Neutrophil (primary cell): ENCODE data around the gene MYO1H.

Experiments used
- H3K27ac ChIP-seq: fragments of 200-600 bp; sonication (generic); 2 replicates; pipeline ENCODE4 v1.5.1; 2016; ENCODE audit warnings: mild to moderate bottlenecking, moderate library complexity
- H3K27me3 ChIP-seq: fragments of 200-600 bp; sonication (generic); 2 replicates; pipeline ENCODE4 v1.6.0; 2016; ENCODE audit warnings: mild to moderate bottlenecking
- H3K36me3 ChIP-seq: fragments of 200-600 bp; sonication (generic); 2 replicates; pipeline ENCODE4 v1.5.1; 2017
- H3K4me1 ChIP-seq, 2 experiments: fragments of 200-600 bp in 1 of 2; sonication (generic) in 1 of 2; 1 replicate in 1 of 2; 2 replicates in 1 of 2; pipeline versions ENCODE4 v1.5.1 to v1.6.1; 2013 to 2016; ENCODE audit warnings: low read depth in 1 of 2, low read length in 1 of 2, mild to moderate bottlenecking in 1 of 2, moderate library complexity in 1 of 2; ENCODE audit not compliant: control insufficient read depth in 1 of 2, insufficient read depth in 1 of 2
- H3K4me3 ChIP-seq, 2 experiments: fragments of 200-600 bp in 1 of 2; sonication (generic) in 1 of 2; 1 replicate in 1 of 2; 2 replicates in 1 of 2; pipeline ENCODE4 v1.5.1; 2013 to 2016; ENCODE audit warnings: low read depth in 1 of 2, low read length in 1 of 2, mild to moderate bottlenecking in 1 of 2, moderate library complexity in 1 of 2
- H3K9me3 ChIP-seq: fragments of 200-600 bp; sonication (generic); 2 replicates; pipeline ENCODE4 v1.5.1; 2016
- TF ChIP-seq, protein P1 (sequence below): fragments of 200-600 bp; sonication (generic); IDR thresholded peaks from 2 replicates; pipeline ENCODE4 v1.5.1; 2016; ENCODE audit warnings: antibody characterized with exemption

The MYO1H gene

DNA sequence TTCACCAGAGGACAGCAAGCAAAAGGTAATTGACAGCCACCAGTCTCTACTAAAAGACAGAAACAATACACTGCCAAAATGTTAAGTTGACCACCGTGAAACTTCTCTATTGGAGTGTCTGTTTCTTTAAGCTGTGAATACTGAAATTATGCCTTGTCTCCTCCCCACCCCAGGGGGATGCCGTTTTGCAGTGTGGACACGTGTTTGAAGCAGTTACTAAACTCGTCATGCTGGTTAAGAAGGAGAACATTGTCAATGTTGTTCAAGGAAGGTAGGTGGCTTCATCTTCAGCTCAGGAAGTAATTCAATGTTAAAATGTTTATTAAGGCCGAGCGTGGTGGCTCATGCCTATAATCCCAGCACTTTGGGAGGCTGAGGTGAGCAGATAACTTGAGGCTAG lies 96.6 kb downstream of the MYO1H start:
- H3K4me3 ChIP-seq, result no peak overlapping the region
- H3K4me1 ChIP-seq, result no peaks in the 10 kb centered on the region
- peaks cover 31% of the 10 kb centered on the region for H3K36me3 ChIP-seq
- TF ChIP-seq, protein P1, sequence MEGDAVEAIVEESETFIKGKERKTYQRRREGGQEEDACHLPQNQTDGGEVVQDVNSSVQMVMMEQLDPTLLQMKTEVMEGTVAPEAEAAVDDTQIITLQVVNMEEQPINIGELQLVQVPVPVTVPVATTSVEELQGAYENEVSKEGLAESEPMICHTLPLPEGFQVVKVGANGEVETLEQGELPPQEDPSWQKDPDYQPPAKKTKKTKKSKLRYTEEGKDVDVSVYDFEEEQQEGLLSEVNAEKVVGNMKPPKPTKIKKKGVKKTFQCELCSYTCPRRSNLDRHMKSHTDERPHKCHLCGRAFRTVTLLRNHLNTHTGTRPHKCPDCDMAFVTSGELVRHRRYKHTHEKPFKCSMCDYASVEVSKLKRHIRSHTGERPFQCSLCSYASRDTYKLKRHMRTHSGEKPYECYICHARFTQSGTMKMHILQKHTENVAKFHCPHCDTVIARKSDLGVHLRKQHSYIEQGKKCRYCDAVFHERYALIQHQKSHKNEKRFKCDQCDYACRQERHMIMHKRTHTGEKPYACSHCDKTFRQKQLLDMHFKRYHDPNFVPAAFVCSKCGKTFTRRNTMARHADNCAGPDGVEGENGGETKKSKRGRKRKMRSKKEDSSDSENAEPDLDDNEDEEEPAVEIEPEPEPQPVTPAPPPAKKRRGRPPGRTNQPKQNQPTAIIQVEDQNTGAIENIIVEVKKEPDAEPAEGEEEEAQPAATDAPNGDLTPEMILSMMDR, result no peak
- H3K9me3 ChIP-seq, result no peaks in the 10 kb centered on the region
- H3K27ac ChIP-seq, result no peak overlapping the region
- no peaks in the 10 kb centered on the region for H3K27me3 ChIP-seq

DNA sequence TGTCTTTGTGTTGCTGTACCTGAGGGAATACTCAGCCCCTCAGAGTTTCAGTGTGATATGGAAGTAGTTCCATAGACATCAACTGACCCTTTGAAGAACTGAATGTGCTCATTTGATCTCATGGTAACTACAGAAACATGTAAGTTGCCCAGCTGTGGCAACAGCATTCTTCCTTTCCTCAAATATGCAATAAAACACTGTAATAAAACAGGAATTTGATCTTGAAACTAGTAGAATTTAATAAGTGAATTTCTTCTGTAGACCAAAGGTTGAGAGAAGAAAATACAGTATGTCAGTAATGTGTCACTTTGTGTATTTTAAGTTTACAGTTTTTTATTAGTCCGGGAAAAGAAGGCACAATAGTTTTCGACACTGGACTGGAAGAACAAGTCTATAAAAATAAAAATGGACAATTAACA lies 97.5 kb downstream of the MYO1H start:
- Histone ChIP-seq H3K36me3 (peaks cover 37% of the 10 kb centered on the region), H3K27me3 (no peaks in the 10 kb centered on the region), H3K27ac (no peak overlapping the region), H3K9me3 (no peaks in the 10 kb centered on the region), H3K4me3 (no peak overlapping the region), H3K4me1 (no peaks in the 10 kb centered on the region)
- TF ChIP-seq, protein P1, result no peak

DNA sequence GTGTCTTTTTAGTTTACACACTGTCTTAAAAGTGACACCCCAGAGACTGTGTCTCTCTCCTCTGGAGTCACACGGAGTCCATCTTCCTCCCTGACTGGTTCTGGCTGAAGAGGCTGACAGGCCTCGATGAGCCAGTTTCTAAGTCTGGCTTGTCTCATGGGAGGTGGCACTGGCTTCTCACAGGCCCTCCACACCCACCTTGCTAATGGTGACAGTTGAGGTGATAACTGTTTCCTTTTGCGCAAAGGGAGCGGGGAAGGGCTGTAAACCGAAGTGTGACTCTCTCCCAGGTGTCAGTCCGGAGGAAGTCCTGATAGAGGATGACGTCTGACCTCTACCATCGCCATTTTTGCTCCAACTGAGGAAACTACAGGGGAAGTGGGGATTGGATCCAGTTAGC lies 99.2 kb downstream of the MYO1H start:
- TF ChIP-seq, protein P1, result no peak
- Histone ChIP-seq H3K4me3 (no peak overlapping the region), H3K27ac (no peak overlapping the region), H3K4me1 (no peaks in the 10 kb centered on the region), H3K9me3 (no peaks in the 10 kb centered on the region), H3K27me3 (no peaks in the 10 kb centered on the region), H3K36me3 (peaks cover 54% of the 10 kb centered on the region)

DNA sequence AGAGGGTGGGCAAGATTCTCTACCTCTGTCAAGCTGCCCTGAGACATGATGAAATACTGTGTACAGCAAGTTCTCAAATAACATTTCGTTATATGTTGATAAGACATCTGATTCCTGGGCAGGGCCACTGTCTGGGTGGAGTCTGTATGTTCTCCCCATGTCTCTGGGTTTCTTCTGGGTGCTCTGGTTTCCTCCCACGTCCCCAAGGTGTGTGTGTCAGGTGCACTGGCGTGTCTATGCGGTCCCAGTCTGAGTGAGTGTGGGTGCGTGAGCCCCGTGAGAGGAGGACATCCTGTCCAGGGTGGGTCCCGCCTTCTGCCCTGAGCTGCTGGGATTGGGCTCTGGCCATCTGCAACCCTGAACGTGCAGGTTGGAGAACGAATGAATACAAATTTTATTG lies 99.8 kb downstream of the MYO1H start:
- H3K27me3 ChIP-seq, result no peaks in the 10 kb centered on the region
- TF ChIP-seq, protein P1, result no peak
- peaks cover 60% of the 10 kb centered on the region for H3K36me3 ChIP-seq
- no peak overlapping the region for H3K4me3 ChIP-seq
- no peaks in the 10 kb centered on the region for H3K9me3 ChIP-seq
- H3K4me1 ChIP-seq, result no peaks in the 10 kb centered on the region
- no peak overlapping the region for H3K27ac ChIP-seq

DNA sequence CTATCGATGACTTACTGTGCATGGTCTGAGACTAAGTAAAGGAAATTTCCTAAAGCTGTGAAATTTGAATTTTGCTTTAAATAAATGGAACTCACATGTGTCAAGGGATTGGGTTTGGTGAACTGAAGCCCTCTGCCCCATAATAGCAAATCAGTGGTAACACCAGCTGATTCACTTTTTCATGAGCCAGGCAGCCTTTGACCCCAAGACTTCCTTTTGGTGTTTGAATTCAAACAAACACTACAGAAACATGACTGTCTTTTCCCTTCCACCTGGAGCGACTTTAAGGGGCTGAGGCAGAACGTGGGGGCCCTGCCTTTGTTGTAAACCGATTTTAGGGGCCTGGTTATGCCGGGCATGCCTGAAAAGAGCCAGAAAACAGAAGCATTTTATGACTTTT lies 100.6 kb downstream of the MYO1H start:
- H3K9me3 ChIP-seq, result no peaks in the 10 kb centered on the region
- no peak overlapping the region for H3K27ac ChIP-seq
- H3K36me3 ChIP-seq, result peaks cover 68% of the 10 kb centered on the region
- H3K4me1 ChIP-seq, result no peaks in the 10 kb centered on the region
- TF ChIP-seq, protein P1, result no peak
- H3K27me3 ChIP-seq, result no peaks in the 10 kb centered on the region
- no peak overlapping the region for H3K4me3 ChIP-seq
